ENCODE data around the gene SLC38A10. TPM values are rescaled to one million over a fixed set of nuclear protein-coding genes. Genes with fewer than 3 reads are reported as not detected.

Gene SLC38A10
- total RNA-seq, 1 experiment from 2014 or later: 109 TPM

- Histone ChIP-seq H3K4me2 (ENCODE audit: low read length) (no peak overlapping the region), H3K9me3 (ENCODE audit: control insufficient read depth in 1 of 2, insufficient read depth in 1 of 2, low read depth in 1 of 2, low read length in 2 of 2) (no peaks in the 10 kb centered on the region), H3K27me3 (ENCODE audit: insufficient read depth, low read length) (no peaks in the 10 kb centered on the region), H3K9me2 (ENCODE audit: insufficient read depth) (no peaks in the 10 kb centered on the region), H3K27ac (ENCODE audit: low read depth, low read length) (no peak overlapping the region), H4K20me1 (ENCODE audit: insufficient read depth) (no peaks in the 10 kb centered on the region), H3K4me1 (ENCODE audit: control insufficient read depth in 1 of 2, insufficient read depth in 2 of 2, low read length in 2 of 2) (peaks cover 0 to 8% of the 10 kb centered on the region in 2 experiments; a peak in 1 of 4 replicates), H3K36me3 (ENCODE audit: control insufficient read depth in 1 of 2, insufficient read depth in 2 of 2, low read length in 2 of 2) (peaks cover 0 to 4% of the 10 kb centered on the region in 2 experiments; a peak in 1 of 4 replicates), H3K79me2 (ENCODE audit: insufficient read depth, low read length) (no peaks in the 10 kb centered on the region), H2AFZ (ENCODE audit: low read depth, low read length, poor library complexity, severe bottlenecking) (no peak overlapping the region), H3K9ac (ENCODE audit: low read length) (no peak overlapping the region), H3K4me3 (replicated peaks in 1 of 2; ENCODE audit: low read depth in 1 of 2, low read length in 2 of 2) (no peak overlapping the region)
- intact Hi-C loops (cut with micrococcal nuclease): no loop called here
- RAD21 ChIA-PET (ENCODE audit: low non-redundant PET in 1 of 2, low total read pairs in 2 of 2, uncharacterized antibody in 2 of 2, unreplicated experiment in 2 of 2): no interaction called here
- ATAC-seq: no peak
- TF ChIP-seq TCF7L2 (IDR thresholded peaks at IDR 0.05; ENCODE audit: borderline replicate concordance, extremely low read depth, insufficient read depth, insufficient read length): no peak
- TF ChIP-seq CTCF (IDR thresholded peaks at IDR 0.05 in 2 of 3, conservative IDR thresholded peaks at IDR 0.05 in 1 of 3; ENCODE audit: borderline replicate concordance in 1 of 3, insufficient read depth in 1 of 3, low read depth in 2 of 3, low read length in 2 of 3): no peak
- TF ChIP-seq REST (IDR thresholded peaks at IDR 0.05; ENCODE audit: low read depth): no peak
- no peak for TF ChIP-seq SIN3A (IDR thresholded peaks at IDR 0.05; ENCODE audit: low read depth)
- POLR2A ChIA-PET: no interaction called here
- no peak for DNase-seq (ENCODE audit: low read depth, low spot score)
- CTCF ChIA-PET: no interaction called here
- BruUV-seq (replicated peaks): no TSS peak
Observed at GRCh38 chr17:81204578-81204977, 90.5 kb downstream of the SLC38A10 start.
